ENCODE measurements around the gene ERGIC1. TPM values are rescaled to one million over a fixed set of nuclear protein-coding genes. Genes with fewer than 3 reads are reported as not detected.

Gene ERGIC1
- total RNA-seq, 1 donor = 109 TPM

GRCh38 chr5:172931001-172931536, 97.0 kb downstream of the ERGIC1 start:
- peak overlapping the region; percentile 95 for H3K27ac ChIP-seq (ENCODE audit: low read depth, low read length)
- H3K27me3 ChIP-seq (ENCODE audit: insufficient read depth, low read length) = no peaks in the 10 kb centered on the region
- no peaks in the 10 kb centered on the region for H3K9me3 ChIP-seq (ENCODE audit: low read depth, low read length)
- H3K4me1 ChIP-seq (ENCODE audit: insufficient read depth, low read length) = peaks cover 33% of the 10 kb centered on the region
- peaks cover 32% of the 10 kb centered on the region for H3K36me3 ChIP-seq (ENCODE audit: insufficient read depth, low read length)
- peak; percentile 96 for DNase-seq (ENCODE audit: insufficient read length, low spot score, missing footprints)
- H2AFZ ChIP-seq (ENCODE audit: low read length) = no peak overlapping the region
- H3K79me2 ChIP-seq (ENCODE audit: insufficient read depth, low read length) = peaks cover 5% of the 10 kb centered on the region
- TF ChIP-seq CTCF (IDR thresholded peaks at IDR 0.05; ENCODE audit: extremely low read depth, low read depth, low read length) = no peak
- H3K4me3 ChIP-seq (ENCODE audit: insufficient read depth, low read length) = no peak overlapping the region
- no peaks in the 10 kb centered on the region for H4K20me1 ChIP-seq (ENCODE audit: insufficient read depth, low read length)
- peak overlapping the region; percentile 59 for H3K4me2 ChIP-seq (ENCODE audit: insufficient read depth, low read length)

GRCh38 chr5:172932313-172933017, 98.4 kb downstream of the ERGIC1 start:
- DNase-seq (ENCODE audit: insufficient read length, low spot score, missing footprints) = peak; percentile 92
- H3K79me2 ChIP-seq (ENCODE audit: insufficient read depth, low read length) = peaks cover 5% of the 10 kb centered on the region
- peak overlapping the region; percentile 59 for H3K4me2 ChIP-seq (ENCODE audit: insufficient read depth, low read length)
- H4K20me1 ChIP-seq (ENCODE audit: insufficient read depth, low read length) = no peaks in the 10 kb centered on the region
- peak overlapping the region; percentile 95 for H3K27ac ChIP-seq (ENCODE audit: low read depth, low read length)
- peaks cover 33% of the 10 kb centered on the region for H3K4me1 ChIP-seq (ENCODE audit: insufficient read depth, low read length)
- TF ChIP-seq CTCF (IDR thresholded peaks at IDR 0.05; ENCODE audit: extremely low read depth, low read depth, low read length) = peak; percentile 94
- no peaks in the 10 kb centered on the region for H3K27me3 ChIP-seq (ENCODE audit: insufficient read depth, low read length)
- no peaks in the 10 kb centered on the region for H3K9me3 ChIP-seq (ENCODE audit: low read depth, low read length)
- H3K4me3 ChIP-seq (ENCODE audit: insufficient read depth, low read length) = no peak overlapping the region
- H3K36me3 ChIP-seq (ENCODE audit: insufficient read depth, low read length) = peaks cover 34% of the 10 kb centered on the region
- H2AFZ ChIP-seq (ENCODE audit: low read length) = no peak overlapping the region

GRCh38 chr5:172933238-172933637, 99.2 kb downstream of the ERGIC1 start:
- no peak overlapping the region for H2AFZ ChIP-seq (ENCODE audit: low read length)
- no peaks in the 10 kb centered on the region for H3K9me3 ChIP-seq (ENCODE audit: low read depth, low read length)
- no peaks in the 10 kb centered on the region for H4K20me1 ChIP-seq (ENCODE audit: insufficient read depth, low read length)
- TF ChIP-seq CTCF (IDR thresholded peaks at IDR 0.05; ENCODE audit: extremely low read depth, low read depth, low read length) = no peak
- no peak overlapping the region for H3K4me2 ChIP-seq (ENCODE audit: insufficient read depth, low read length)
- H3K79me2 ChIP-seq (ENCODE audit: insufficient read depth, low read length) = peaks cover 5% of the 10 kb centered on the region
- peak overlapping the region; percentile 95 for H3K27ac ChIP-seq (ENCODE audit: low read depth, low read length)
- no peak overlapping the region for H3K4me3 ChIP-seq (ENCODE audit: insufficient read depth, low read length)
- no peaks in the 10 kb centered on the region for H3K27me3 ChIP-seq (ENCODE audit: insufficient read depth, low read length)
- peaks cover 33% of the 10 kb centered on the region for H3K4me1 ChIP-seq (ENCODE audit: insufficient read depth, low read length)
- no peak for DNase-seq (ENCODE audit: insufficient read length, low spot score, missing footprints)
- H3K36me3 ChIP-seq (ENCODE audit: insufficient read depth, low read length) = peaks cover 39% of the 10 kb centered on the region

- Histone ChIP-seq H2AFZ (ENCODE audit: low read length) (no peak overlapping the region), H3K4me2 (ENCODE audit: insufficient read depth, low read length) (no peak overlapping the region), H3K27me3 (ENCODE audit: insufficient read depth, low read length) (no peaks in the 10 kb centered on the region), H3K4me1 (ENCODE audit: insufficient read depth, low read length) (peaks cover 22% of the 10 kb centered on the region), H3K4me3 (ENCODE audit: insufficient read depth, low read length) (no peak overlapping the region), H3K27ac (ENCODE audit: low read depth, low read length) (no peak overlapping the region), H4K20me1 (ENCODE audit: insufficient read depth, low read length) (no peaks in the 10 kb centered on the region), H3K9me3 (ENCODE audit: low read depth, low read length) (no peaks in the 10 kb centered on the region), H3K36me3 (ENCODE audit: insufficient read depth, low read length) (peaks cover 52% of the 10 kb centered on the region), H3K79me2 (ENCODE audit: insufficient read depth, low read length) (peaks cover 5% of the 10 kb centered on the region)
- no peak for DNase-seq (ENCODE audit: insufficient read length, low spot score, missing footprints)
- TF ChIP-seq CTCF (IDR thresholded peaks at IDR 0.05; ENCODE audit: extremely low read depth, low read depth, low read length) = no peak
Observed at GRCh38 chr5:172935096-172935495, 101.0 kb downstream of the ERGIC1 start.

Data from osteoblast (primary cell).